ENCODE measurements around the gene C1orf167.

DNA sequence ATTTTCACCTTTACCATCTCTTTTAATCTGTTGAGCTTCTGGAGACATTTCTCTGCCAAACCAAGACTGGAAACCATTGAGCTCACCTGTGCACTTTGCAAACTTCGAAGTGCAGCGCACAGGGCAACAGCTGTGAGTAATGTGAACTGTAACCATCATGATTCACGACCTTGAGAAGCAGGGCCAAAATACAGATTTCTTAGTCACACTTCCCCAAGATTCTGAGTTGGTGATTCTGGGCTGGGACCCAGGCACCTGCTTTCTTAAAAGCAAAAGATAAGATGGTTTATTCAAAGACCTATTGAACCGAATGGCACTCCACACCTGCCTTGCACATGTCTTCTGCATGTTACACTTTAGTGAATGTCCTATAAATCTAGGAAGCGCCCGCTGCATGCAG is 15.9 kb upstream of the C1orf167 start:
- TF ChIP-seq, protein P1, sequence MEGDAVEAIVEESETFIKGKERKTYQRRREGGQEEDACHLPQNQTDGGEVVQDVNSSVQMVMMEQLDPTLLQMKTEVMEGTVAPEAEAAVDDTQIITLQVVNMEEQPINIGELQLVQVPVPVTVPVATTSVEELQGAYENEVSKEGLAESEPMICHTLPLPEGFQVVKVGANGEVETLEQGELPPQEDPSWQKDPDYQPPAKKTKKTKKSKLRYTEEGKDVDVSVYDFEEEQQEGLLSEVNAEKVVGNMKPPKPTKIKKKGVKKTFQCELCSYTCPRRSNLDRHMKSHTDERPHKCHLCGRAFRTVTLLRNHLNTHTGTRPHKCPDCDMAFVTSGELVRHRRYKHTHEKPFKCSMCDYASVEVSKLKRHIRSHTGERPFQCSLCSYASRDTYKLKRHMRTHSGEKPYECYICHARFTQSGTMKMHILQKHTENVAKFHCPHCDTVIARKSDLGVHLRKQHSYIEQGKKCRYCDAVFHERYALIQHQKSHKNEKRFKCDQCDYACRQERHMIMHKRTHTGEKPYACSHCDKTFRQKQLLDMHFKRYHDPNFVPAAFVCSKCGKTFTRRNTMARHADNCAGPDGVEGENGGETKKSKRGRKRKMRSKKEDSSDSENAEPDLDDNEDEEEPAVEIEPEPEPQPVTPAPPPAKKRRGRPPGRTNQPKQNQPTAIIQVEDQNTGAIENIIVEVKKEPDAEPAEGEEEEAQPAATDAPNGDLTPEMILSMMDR (IDR thresholded peaks at IDR 0.05): no peak
- no peak for TF ChIP-seq POLR2A (IDR thresholded peaks at IDR 0.05)

Data from breast epithelium (tissue), 3 donors.